Activated CD8-positive, alpha-beta memory T cell treated with anti-CD3 and anti-CD28 coated beads, Interleukin-2, amount 50 U/mL, for 24 hours (primary cell): Measurements from ENCODE around the gene FGD5.

Experiments
- DNase-seq: peaks from one replicate; pipeline ENCODE4 v3.0.0-alpha.2; 2020; ENCODE audit errors: extremely low read depth

Gene FGD5, protein sequence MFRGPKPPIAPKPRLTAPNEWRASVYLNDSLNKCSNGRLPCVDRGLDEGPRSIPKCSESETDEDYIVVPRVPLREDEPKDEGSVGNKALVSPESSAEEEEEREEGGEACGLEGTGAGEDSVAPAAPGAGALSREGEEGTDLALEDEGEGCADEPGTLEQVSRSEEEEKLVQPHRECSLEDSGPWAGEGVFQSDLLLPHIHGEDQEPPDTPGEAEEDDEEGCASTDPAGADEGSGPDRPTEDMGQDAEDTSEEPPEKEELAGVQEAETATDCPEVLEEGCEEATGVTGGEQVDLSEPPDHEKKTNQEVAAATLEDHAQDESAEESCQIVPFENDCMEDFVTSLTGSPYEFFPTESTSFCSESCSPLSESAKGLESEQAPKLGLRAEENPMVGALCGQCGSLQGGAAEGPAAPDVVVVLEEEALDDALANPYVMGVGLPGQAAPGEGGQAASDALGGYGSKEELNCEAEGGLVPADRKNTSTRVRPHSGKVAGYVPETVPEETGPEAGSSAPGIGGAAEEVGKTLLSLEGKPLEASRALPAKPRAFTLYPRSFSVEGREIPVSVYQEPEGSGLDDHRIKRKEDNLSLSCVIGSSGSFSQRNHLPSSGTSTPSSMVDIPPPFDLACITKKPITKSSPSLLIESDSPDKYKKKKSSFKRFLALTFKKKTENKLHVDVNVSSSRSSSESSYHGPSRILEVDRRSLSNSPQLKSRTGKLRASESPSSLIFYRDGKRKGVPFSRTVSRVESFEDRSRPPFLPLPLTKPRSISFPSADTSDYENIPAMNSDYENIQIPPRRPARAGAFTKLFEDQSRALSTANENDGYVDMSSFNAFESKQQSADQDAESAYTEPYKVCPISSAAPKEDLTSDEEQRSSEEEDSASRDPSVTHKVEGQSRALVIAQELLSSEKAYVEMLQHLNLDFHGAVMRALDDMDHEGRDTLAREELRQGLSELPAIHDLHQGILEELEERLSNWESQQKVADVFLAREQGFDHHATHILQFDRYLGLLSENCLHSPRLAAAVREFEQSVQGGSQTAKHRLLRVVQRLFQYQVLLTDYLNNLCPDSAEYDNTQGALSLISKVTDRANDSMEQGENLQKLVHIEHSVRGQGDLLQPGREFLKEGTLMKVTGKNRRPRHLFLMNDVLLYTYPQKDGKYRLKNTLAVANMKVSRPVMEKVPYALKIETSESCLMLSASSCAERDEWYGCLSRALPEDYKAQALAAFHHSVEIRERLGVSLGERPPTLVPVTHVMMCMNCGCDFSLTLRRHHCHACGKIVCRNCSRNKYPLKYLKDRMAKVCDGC (N-terminal part only)

DNA sequence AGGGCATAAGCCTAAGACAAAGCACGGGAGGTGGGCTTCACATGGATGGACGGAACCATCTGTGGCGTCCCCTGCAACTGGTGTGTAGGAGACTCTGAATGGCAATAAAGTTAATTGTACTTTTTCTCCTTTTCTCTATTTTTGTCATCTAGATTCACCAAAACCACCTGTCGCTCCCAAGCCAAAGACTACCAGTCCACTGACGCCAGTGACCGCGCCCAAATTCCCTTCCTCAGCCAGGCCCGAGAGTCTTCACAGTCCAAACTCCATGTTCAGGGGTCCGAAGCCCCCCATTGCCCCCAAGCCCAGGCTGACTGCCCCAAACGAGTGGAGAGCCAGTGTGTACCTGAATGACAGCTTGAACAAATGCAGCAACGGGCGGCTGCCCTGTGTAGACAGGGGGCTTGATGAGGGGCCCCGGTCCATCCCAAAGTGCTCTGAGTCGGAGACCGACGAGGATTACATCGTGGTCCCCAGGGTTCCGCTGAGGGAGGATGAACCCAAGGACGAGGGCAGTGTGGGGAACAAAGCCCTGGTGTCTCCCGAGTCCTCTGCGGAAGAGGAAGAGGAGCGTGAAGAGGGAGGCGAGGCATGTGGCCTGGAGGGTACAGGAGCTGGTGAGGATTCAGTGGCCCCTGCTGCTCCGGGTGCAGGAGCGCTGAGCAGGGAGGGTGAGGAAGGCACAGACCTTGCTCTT is at the start of gene FGD5:
FGD5 (plus strand) TSS at position 159 of the 697 bp plus-strand sequence; CDS start at position 269, 110 bp downstream.
- no peak for DNase-seq

DNA sequence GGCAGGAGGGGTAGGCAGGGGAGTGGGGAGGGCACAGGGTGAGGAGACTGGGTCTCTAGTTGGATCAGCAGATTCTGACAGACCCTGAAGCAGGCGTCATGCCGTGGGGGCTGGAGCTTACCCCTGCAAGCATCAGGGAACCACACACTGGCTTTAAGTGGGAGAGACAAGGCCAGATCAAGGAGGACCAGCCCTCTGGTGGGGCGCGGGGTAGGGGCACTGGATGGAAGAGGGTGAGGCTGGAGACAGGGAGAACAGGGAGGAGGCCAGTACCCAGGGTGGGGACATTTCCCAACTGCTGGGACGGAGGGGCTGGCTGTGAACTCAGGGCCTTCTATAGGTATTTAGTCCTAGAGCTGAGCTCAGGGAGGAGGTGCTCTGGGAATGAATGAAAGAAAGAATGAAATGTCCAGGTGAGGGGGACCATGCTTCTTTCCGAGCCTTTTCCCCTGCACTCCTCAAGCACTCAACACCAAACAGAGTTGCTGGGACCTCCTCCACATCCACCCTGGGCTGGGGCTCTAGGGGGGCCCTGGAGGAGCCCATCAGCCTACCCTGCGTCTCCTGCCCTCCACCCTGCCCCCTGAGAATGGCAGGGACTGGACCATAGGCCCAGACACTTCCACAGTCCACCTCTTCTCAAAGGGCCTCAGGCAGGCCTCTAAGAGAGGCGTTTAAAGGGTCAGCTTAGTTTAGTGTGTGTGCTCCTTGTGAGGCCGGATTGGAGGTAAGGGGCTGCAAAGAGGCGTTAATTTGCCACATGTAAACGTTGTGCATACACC is 49.0 kb upstream of the FGD5 start:
- DNase-seq: no peak

DNA sequence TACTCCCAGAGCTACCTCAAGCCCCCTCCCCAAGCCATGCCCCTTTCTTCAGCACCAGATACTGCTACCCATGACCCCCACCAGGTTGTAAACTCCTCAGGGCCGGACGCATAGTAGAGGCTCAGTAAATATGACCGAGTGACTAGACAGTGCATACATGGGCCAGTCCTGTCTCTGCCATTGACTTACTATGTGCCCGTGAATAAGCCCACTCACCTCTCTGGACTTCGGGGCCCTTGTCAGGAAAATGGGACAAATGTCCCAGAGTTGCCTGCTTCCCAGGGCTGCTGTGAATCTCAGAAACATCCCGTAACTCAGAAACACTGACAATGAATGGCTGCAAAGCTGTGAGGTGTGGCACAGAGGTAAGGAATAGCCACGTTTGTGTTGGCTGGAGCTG is 48.2 kb upstream of the FGD5 start:
- DNase-seq: no peak

DNA sequence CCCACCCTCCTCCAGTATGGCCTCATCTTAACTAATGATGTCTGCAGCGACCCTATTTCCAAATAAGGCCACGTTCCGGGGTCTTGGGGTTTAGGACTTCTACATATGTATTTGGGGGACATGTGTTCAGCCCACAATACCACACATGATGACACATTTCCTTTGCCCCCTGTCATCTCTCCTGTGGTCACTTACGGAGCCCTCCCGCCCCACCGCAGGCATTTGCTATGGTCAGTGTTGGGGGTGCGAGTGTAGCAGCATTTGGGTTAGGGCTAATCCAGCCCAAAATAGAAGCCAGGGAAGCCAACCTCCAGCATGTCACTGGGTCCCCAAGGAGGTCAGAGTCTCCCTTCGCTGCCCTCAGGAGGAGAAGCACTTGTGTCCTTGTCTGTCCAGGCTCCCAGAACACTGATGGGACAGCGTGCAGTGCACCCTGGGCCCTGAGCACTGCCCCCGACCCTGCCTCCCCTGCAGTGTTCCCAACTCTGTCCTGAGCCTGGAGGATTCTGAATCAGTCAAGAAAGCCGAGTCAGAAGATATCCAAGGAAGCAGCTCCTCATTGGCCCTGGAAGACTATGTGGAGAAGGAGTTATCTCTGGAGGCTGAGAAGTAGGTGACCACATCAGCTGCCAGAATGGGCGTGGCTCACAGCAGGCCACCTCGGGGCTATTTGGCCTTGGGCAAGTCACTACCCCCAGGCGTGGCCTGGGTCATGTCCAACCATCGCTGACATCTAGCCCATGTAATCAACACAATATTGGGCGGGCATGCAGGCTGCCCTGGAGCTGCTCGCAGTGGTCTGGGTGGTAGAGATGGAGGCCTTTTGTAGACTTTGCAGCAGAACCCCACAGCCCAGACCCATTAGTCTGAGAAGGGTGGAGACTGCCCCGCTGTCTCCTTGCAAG is 46.9 kb upstream of the FGD5 start:
- DNase-seq: no peak

DNA sequence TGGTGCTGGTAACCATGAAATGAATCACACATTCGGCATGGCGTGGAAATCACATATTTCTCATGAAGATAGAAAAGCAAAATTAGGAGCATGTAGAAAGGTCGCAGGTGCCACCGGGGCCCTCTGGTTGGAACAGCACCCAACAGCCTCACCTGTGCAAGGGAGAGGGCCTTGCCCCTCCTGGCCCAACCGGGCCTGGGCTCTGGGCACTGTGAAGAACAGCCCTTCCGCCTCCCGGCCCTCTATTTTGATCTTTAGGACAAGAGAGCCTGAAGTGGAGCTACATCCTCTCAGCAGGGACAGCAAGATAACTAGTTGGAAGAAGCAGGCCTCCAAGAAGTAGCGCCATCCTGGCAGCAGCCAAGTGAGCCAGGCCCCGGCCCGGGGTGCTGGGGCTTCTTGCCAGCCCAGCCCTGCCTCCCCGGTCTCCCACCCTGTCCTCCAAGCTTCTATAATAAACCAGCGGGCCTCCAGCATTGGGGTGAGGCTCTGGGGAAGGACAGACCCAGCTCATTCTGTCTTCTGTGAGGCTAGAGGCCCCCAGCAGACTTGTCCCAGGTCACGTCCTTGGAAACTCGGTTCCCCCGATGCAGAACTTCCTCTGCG is 46.1 kb upstream of the FGD5 start:
- no peak for DNase-seq

DNA sequence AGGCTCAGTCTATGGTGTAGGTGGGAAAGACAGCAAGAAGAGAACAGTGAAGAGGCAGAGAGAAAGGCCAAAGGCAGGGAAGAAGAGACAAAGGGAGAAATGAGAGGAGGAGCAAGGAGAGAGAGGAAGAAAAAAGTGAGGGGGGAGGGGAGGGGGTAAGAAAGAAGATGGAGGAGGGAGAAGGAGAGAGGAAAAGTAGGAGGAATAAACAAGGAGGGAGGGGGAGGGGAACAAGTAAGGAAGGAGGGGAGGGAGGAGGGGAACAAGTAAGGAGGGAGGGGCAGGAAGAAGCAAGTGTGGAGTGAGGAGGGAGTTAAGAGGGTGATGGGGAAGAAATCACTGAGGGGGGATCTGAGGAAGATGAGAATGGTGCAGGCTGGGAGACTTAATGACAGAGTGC is 45.5 kb upstream of the FGD5 start:
- no peak for DNase-seq

DNA sequence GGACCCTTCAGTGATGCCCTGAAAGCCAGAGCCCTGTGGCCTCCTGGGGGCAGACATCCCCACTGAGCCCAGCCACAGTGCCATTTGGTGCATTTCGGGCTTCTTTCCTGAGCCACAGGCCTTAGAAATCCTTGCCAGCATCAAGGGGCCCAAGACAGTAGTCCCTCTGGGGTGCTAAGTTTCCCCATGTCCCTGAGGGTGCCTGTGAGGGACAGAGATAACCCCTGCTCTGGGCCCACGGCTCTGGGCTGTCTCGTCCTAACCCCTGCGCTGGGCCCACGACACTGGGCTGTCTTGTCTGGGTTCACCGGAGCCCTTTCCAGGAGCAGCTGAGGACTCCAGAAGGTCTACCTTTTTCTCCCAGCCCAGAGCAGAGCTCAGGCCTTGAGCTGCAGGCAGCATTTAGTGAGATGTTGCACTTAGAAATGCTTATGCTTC is 45.1 kb upstream of the FGD5 start:
- no peak for DNase-seq

DNA sequence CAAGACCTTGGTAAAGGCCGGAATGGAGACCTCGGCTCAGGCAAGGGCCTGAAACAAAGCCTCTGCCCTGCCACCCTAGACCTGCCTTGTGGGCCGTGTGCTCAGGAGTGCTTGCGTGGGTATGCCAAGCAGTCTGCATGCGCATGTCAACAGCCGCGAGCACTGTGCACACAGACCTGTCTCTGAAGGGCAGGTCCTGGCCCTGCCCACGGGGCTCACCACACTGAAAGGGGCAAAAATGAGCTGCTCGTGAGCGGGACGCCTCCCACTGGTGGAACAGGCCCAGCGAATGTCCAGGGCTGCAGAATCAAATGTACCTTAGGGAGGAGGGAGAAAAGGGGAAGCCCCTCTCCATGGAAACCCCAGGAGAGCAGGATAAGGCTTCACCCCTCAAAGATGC is 44.3 kb upstream of the FGD5 start:
- no peak for DNase-seq

DNA sequence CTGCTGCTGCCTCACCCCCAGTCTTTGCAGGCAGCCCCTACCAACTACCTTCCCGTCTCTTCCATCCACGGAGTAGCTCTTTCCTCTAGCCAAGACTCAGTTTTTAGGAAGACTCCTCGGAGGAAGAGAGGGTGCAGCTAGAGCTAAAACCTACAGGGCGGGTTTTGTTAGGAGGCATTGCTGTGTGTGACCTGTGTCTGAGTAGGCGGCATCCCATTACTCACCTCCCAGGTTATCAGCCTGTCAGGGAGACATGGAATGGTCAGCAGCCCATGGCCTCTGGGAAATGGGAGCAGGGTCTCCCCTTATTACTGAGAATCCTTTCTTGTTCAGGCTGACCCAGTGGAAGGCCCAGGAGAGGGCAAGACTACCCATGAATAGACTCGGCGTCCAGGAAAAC is 43.8 kb upstream of the FGD5 start:
- no peak for DNase-seq

DNA sequence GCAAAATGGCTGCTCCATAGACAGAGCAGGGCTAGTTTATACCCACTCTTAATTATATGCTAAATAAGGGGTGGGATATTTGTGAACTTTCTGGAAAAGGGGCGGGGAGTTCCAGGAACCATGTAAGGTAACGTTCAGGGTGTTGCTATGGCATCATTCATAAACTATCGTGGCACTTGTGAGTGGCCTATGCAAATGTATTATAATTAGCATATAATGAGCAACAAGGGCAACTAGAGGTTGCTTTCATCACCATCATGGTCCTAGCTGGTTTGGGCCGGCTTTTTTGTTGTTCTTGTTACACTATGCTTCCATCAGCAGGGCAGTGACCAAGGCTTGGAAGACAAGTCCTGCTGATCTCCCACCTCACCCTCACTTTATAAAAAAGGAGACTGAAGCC is 43.2 kb upstream of the FGD5 start:
- no peak for DNase-seq

DNA sequence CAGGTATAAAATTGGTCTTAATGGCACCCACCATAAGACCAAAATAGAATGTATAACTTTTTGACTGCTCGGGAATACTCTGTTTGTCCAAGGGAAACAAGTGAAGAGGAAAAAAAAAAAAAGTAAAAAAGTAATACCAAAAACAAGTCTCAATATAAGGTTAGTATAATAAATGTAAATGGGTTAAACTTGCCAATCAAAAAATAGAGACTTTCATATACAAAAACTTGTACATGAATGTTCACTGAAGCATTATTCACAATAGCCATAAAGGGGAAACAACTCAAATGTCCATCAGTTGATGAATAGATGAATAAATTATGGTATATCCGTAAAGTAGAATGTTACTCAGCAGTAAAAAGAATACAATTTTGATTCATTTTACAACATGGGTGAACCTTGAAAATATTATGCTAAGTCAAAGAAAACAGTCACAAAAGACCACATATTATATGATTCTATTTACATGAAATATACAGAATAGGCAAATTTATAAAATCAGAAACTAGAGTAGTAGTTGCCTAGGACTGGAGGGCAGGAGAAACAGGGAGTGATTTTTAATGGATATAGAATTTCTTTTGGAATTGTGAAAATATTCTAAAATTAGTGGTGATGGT is 39.6 kb upstream of the FGD5 start:
- DNase-seq: no peak

DNA sequence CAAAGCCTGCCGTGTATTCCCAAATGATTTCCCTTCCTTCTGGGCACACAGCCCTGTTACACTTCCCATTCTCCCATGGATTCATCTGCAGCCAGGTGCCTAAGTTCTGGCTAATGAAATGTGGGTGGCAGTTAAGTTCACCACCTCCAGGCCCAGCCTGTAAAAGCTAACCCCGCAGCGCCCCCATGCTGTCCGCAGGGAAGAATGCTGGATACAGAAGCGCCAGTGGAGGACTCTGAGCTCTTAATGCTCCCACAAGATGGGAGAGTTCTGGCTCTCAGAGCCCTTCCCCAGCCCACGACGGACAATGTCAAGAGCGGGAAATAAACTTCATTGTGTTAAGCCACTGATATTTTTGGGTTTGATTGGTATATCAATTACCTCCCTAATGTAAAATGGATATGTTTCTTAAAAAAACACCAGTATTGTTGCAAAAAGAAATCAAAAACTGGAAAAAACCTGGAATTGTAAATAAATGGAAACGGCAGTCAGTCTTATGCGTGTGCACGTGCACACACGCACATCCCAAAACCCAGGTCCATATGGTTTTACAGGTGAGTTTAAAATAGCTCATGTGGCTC is 37.7 kb upstream of the FGD5 start:
- DNase-seq: no peak

DNA sequence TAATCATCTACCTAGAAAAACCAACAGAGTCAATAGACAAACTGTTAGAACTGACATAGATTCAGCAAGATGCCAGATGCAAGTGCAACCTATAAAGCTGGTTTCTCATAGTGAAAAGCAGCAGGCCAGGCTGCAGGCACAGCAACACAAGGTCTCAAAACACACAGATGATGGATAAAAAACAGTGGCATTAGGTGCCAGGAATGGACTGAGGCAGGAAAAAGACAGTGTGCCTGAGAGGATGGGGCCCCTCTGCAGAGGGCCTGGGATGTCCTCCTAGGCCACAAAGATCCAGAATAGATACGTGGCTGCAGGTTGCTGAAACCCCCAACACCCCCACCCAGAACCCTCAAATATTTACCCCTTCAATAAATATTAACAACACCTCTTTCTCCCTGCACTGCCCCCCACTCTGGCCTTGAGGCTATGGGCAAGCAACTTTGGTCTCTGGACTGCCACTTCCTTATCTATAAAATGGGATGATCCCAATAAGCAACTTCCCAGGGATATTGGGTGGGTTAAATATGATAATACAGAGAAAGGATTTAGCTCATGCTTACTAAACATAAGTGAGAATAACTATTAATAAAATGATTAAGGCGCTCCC is 35.2 kb upstream of the FGD5 start:
- DNase-seq: no peak

DNA sequence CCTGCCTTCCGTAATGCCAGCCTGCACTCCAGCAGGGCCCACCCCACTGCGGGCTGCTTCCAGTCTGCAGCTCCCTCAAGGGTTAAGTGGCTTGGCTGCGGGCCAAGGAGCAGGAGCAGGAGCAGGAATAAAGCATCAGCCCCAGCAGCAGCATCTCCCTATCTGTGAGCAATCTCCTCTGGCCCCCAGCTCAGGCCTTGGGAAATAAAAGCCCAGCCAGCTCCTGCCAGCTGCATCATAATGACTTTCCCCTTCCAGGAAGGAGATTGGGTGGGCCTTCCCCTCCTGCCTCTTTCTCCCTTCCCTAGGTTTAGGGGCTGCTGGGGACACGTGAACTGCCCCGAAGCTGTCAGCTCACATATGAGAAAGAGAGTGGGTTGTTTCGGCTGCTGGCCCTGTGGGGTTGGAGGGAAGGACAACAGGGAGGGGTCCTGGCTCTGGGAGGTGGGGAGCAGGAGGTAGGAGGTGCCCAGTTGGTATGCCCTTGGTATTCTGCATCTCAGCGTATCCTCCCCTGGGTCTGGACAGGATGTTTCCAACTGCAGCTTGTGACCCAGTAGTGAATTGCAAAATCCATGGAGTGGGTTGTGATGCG is 34.6 kb upstream of the FGD5 start:
- no peak for DNase-seq

DNA sequence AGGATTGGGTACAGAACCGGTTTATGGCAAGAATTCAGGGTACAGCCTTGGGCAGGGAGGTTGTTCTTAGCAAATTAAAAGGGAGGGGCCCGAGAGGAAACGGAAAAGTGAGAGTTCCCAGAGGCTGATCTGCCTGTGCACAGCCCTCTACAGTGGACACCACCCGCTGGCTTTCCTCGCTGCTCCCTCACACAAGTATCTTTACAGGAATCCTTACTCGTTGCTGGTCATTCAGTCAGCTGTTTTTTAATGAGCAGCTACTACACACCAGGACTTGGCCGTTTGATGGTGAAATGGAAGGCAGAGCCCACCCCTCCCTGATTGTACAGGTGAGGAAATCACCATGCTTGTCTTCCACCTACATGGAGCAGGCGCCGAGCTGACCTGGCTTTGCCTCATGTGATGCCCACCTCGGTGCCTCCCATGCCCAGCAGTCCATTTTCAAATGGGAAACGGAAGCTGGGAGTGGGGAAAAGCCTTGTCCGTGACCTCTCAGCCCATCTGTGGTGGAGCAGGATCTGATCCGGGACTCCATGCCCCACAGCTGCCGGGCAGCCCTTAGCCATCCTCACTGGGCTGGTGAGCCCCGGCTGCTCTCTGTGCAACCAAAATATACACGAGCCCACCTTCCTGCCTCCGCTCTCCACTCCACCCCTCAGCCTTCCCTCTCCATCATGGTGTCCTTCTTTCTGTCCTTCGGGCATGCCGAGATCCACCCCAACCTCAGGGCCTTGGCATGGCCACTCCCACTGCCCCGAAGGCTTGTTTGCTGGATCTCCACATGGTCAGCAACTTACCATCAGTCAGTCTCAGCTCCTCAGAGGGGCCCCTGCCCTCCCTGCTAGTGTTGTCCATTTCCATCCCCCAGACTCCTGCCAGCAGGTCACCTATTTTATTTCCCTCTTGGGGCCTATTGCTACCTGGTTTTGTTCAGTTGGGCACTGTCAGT is 33.3 kb upstream of the FGD5 start:
- DNase-seq: no peak

DNA sequence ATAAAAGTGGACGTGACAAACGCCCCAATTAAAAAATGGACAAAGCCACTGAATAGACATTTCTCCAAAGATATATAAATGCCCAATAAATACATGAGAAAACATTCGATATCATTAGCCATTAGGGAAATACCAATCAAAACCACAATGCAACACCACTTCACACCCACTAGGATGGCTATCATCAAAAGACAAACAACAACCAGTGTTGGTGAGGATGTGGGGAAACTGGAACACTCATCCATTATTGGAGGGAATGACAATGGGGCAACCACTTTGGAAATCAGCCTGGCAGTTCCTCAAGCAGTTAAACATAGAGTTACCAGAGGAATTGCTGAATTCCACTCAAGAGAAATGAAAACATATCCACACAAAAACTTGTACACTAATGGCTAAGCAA is 32.4 kb upstream of the FGD5 start:
- no peak for DNase-seq
